ENCODE measurements around the gene GABRP.

The GABRP gene

DNA sequence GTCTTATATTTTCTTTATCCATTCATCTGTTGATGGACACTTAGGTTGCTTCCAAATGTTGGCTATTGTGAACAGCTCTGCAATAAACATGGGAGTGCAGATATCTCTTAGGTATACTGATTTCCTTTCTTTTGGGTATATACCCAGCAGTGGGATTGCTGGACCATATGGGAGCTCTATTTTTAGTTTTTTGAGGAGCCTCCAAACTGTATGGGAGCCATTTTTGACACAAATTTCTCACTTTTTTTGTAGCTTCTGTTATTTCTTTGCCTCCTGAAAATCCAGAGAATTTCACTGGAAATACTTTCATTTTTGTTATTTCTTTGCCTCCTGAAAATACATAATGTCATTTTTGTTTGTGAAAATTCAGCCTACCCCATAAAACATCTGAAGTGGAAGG lies 63.3 kb downstream of the GABRP start:
- Histone ChIP-seq H2AFZ (ENCODE audit: low read length) (no peak overlapping the region), H3K79me2 (ENCODE audit: insufficient read depth, low read length) (no peaks in the 10 kb centered on the region), H3K27me3 (ENCODE audit: insufficient read depth, low read length, poor library complexity, severe bottlenecking) (no peaks in the 10 kb centered on the region), H3K4me3 (ENCODE audit: low read length, poor library complexity, severe bottlenecking) (no peak overlapping the region), H3K9me2 (replicated peaks; ENCODE audit: low read depth, low read length) (no peaks in the 10 kb centered on the region), H3K4me1 (ENCODE audit: insufficient read depth, low read length, poor library complexity, severe bottlenecking) (no peaks in the 10 kb centered on the region), H3K9me3 (ENCODE audit: insufficient read depth, low read depth, low read length) (no peaks in the 10 kb centered on the region), H3F3A (ENCODE audit: low read depth) (no peaks in the 10 kb centered on the region), H4K20me1 (ENCODE audit: insufficient read depth, low read length, poor library complexity, severe bottlenecking) (no peaks in the 10 kb centered on the region), H3K36me3 (ENCODE audit: insufficient read depth, low read length) (no peaks in the 10 kb centered on the region), H3K9ac (ENCODE audit: low read depth, low read length, poor library complexity, severe bottlenecking) (no peak overlapping the region), H3K4me2 (ENCODE audit: low read depth, low read length, poor library complexity, severe bottlenecking) (no peak overlapping the region)
- no peak for TF ChIP-seq EZH2phosphoT487 (IDR thresholded peaks at IDR 0.05; ENCODE audit: borderline replicate concordance)
- TF ChIP-seq, protein P1, sequence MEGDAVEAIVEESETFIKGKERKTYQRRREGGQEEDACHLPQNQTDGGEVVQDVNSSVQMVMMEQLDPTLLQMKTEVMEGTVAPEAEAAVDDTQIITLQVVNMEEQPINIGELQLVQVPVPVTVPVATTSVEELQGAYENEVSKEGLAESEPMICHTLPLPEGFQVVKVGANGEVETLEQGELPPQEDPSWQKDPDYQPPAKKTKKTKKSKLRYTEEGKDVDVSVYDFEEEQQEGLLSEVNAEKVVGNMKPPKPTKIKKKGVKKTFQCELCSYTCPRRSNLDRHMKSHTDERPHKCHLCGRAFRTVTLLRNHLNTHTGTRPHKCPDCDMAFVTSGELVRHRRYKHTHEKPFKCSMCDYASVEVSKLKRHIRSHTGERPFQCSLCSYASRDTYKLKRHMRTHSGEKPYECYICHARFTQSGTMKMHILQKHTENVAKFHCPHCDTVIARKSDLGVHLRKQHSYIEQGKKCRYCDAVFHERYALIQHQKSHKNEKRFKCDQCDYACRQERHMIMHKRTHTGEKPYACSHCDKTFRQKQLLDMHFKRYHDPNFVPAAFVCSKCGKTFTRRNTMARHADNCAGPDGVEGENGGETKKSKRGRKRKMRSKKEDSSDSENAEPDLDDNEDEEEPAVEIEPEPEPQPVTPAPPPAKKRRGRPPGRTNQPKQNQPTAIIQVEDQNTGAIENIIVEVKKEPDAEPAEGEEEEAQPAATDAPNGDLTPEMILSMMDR (conservative IDR thresholded peaks at IDR 0.05; ENCODE audit: low read length), result no peak

DNA sequence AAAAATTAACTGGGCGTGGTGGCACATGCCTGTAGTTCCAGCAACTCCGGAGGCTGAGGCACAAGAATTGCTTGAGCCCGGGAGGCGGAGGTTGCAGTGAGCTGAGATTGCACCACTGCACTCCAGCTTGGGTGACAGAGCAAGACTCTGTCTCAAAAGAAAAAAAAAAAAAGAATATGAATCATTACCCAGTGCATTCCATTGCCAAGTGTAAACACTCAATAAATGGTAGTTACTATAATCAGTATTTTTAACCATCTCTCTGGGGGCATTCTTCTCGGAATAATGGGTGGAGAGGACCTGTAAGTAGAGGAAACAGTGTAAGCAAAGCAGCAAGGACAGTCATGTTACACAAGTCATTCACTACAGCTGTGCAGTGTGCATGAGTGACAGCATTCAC lies 64.5 kb downstream of the GABRP start:
- Histone ChIP-seq H3K9me3 (ENCODE audit: insufficient read depth, low read depth, low read length) (no peaks in the 10 kb centered on the region), H3K4me1 (ENCODE audit: insufficient read depth, low read length, poor library complexity, severe bottlenecking) (no peaks in the 10 kb centered on the region), H2AFZ (ENCODE audit: low read length) (no peak overlapping the region), H3K4me3 (ENCODE audit: low read length, poor library complexity, severe bottlenecking) (no peak overlapping the region), H3K36me3 (ENCODE audit: insufficient read depth, low read length) (no peaks in the 10 kb centered on the region), H3K9me2 (replicated peaks; ENCODE audit: low read depth, low read length) (no peaks in the 10 kb centered on the region), H3F3A (ENCODE audit: low read depth) (no peaks in the 10 kb centered on the region), H3K9ac (ENCODE audit: low read depth, low read length, poor library complexity, severe bottlenecking) (no peak overlapping the region), H4K20me1 (ENCODE audit: insufficient read depth, low read length, poor library complexity, severe bottlenecking) (no peaks in the 10 kb centered on the region), H3K27me3 (ENCODE audit: insufficient read depth, low read length, poor library complexity, severe bottlenecking) (no peaks in the 10 kb centered on the region), H3K4me2 (ENCODE audit: low read depth, low read length, poor library complexity, severe bottlenecking) (no peak overlapping the region), H3K79me2 (ENCODE audit: insufficient read depth, low read length) (no peaks in the 10 kb centered on the region)
- TF ChIP-seq, protein P1 (conservative IDR thresholded peaks at IDR 0.05; ENCODE audit: low read length), result no peak
- no peak for TF ChIP-seq EZH2phosphoT487 (IDR thresholded peaks at IDR 0.05; ENCODE audit: borderline replicate concordance)

DNA sequence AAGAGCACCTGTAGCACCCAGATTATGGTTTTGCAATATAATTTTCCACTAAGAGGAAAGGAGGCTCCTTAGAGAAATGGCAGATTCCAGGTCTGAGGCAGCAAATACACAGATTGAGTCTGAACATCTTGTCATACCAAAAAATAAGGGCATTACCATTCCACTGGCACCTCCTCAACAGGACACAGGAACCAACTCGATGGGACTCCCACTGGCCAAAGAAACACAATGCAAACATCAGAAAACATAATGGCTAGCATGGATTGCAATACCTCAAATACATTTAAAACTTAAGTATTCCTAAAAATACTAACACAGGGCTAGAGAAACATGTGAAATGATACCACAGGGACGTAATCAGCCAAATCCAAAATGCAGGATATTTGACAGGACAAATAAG lies 65.8 kb downstream of the GABRP start:
- Histone ChIP-seq H3K4me2 (ENCODE audit: low read depth, low read length, poor library complexity, severe bottlenecking) (no peak overlapping the region), H3K9ac (ENCODE audit: low read depth, low read length, poor library complexity, severe bottlenecking) (no peak overlapping the region), H3K79me2 (ENCODE audit: insufficient read depth, low read length) (no peaks in the 10 kb centered on the region), H3K4me1 (ENCODE audit: insufficient read depth, low read length, poor library complexity, severe bottlenecking) (no peaks in the 10 kb centered on the region), H2AFZ (ENCODE audit: low read length) (no peak overlapping the region), H3F3A (ENCODE audit: low read depth) (no peaks in the 10 kb centered on the region), H3K27me3 (ENCODE audit: insufficient read depth, low read length, poor library complexity, severe bottlenecking) (no peaks in the 10 kb centered on the region), H3K36me3 (ENCODE audit: insufficient read depth, low read length) (no peaks in the 10 kb centered on the region), H3K9me2 (replicated peaks; ENCODE audit: low read depth, low read length) (no peaks in the 10 kb centered on the region), H3K4me3 (ENCODE audit: low read length, poor library complexity, severe bottlenecking) (no peak overlapping the region), H4K20me1 (ENCODE audit: insufficient read depth, low read length, poor library complexity, severe bottlenecking) (no peaks in the 10 kb centered on the region), H3K9me3 (ENCODE audit: insufficient read depth, low read depth, low read length) (no peaks in the 10 kb centered on the region)
- TF ChIP-seq, protein P1 (conservative IDR thresholded peaks at IDR 0.05; ENCODE audit: low read length), result 0 out of 2 replicates have a peak, but pooled peaks have one; percentile 8
- TF ChIP-seq EZH2phosphoT487 (IDR thresholded peaks at IDR 0.05; ENCODE audit: borderline replicate concordance), result no peak

All from Loucy (cell line).